ENCODE measurements around the gene ARHGAP12.

ARHGAP12 gene

GRCh38 chr10:31924833-31925232, 3.8 kb downstream of the ARHGAP12 start:
- H3K27ac ChIP-seq, result no peak overlapping the region
- no peaks in the 10 kb centered on the region for H3K27me3 ChIP-seq (replicated peaks)
- no peaks in the 10 kb centered on the region for H3K36me3 ChIP-seq (replicated peaks)
- no peak for TF ChIP-seq CTCF (IDR thresholded peaks at IDR 0.05; ENCODE audit: low read depth, low read length, missing control alignments)
- no peak overlapping the region for H3K4me3 ChIP-seq (ENCODE audit: low read depth, low read length)
- DNase-seq, result no peak
- in situ Hi-C loops (cut with HindIII; ENCODE audit: low pct_ligation_motif_present, low sequenced_read_pairs), result no loop called here

GRCh38 chr10:31923389-31923788, 5.2 kb downstream of the ARHGAP12 start:
- in situ Hi-C loops (cut with HindIII; ENCODE audit: low pct_ligation_motif_present, low sequenced_read_pairs), result no loop called here
- no peaks in the 10 kb centered on the region for H3K27me3 ChIP-seq (replicated peaks)
- H3K4me3 ChIP-seq (ENCODE audit: low read depth, low read length), result no peak overlapping the region
- TF ChIP-seq CTCF (IDR thresholded peaks at IDR 0.05; ENCODE audit: low read depth, low read length, missing control alignments), result no peak
- no peak overlapping the region for H3K27ac ChIP-seq
- H3K36me3 ChIP-seq (replicated peaks), result no peaks in the 10 kb centered on the region
- no peak for DNase-seq

GRCh38 chr10:31921031-31921430, 7.6 kb downstream of the ARHGAP12 start:
- Histone ChIP-seq H3K4me3 (ENCODE audit: low read depth, low read length) (no peak overlapping the region), H3K36me3 (replicated peaks) (no peaks in the 10 kb centered on the region), H3K27me3 (replicated peaks) (no peaks in the 10 kb centered on the region), H3K27ac (no peak overlapping the region)
- no peak for TF ChIP-seq CTCF (IDR thresholded peaks at IDR 0.05; ENCODE audit: low read depth, low read length, missing control alignments)
- no peak for DNase-seq
- in situ Hi-C loops (cut with HindIII; ENCODE audit: low pct_ligation_motif_present, low sequenced_read_pairs), result no loop called here

GRCh38 chr10:31920538-31920937, 8.1 kb downstream of the ARHGAP12 start:
- no peak for TF ChIP-seq CTCF (IDR thresholded peaks at IDR 0.05; ENCODE audit: low read depth, low read length, missing control alignments)
- Histone ChIP-seq H3K27me3 (replicated peaks) (no peaks in the 10 kb centered on the region), H3K4me3 (ENCODE audit: low read depth, low read length) (no peak overlapping the region), H3K36me3 (replicated peaks) (no peaks in the 10 kb centered on the region), H3K27ac (no peak overlapping the region)
- DNase-seq, result no peak
- in situ Hi-C loops (cut with HindIII; ENCODE audit: low pct_ligation_motif_present, low sequenced_read_pairs), result no loop called here

- no peaks in the 10 kb centered on the region for H3K27me3 ChIP-seq (replicated peaks)
- no peak overlapping the region for H3K4me3 ChIP-seq (ENCODE audit: low read depth, low read length)
- no peak overlapping the region for H3K27ac ChIP-seq
- TF ChIP-seq CTCF (IDR thresholded peaks at IDR 0.05; ENCODE audit: low read depth, low read length, missing control alignments), result no peak
- no peak for DNase-seq
- H3K36me3 ChIP-seq (replicated peaks), result no peaks in the 10 kb centered on the region
- in situ Hi-C loops (cut with HindIII; ENCODE audit: low pct_ligation_motif_present, low sequenced_read_pairs), result no loop called here
These were observed 9.8 kb downstream of the ARHGAP12 start for GRCh38 chr10:31918671-31919409.

- Histone ChIP-seq H3K4me3 (ENCODE audit: low read depth, low read length) (no peak overlapping the region), H3K36me3 (replicated peaks) (no peaks in the 10 kb centered on the region), H3K27ac (no peak overlapping the region), H3K27me3 (replicated peaks) (no peaks in the 10 kb centered on the region)
- in situ Hi-C loops (cut with HindIII; ENCODE audit: low pct_ligation_motif_present, low sequenced_read_pairs), result no loop called here
- TF ChIP-seq CTCF (IDR thresholded peaks at IDR 0.05; ENCODE audit: low read depth, low read length, missing control alignments), result no peak
- DNase-seq, result no peak
These were observed 14.3 kb downstream of the ARHGAP12 start for GRCh38 chr10:31914370-31914769.

Measured in brain microvascular endothelial cell (primary cell).